H1 (cell line): Measurements from ENCODE around the gene WBP1L. TPM values are rescaled to one million over a fixed set of nuclear protein-coding genes. Genes with fewer than 3 reads are reported as not detected.

Experiments
- HDAC6 ChIP-seq: IDR thresholded peaks from one replicate; pipeline ENCODE4 v1.7.1; 2012; ENCODE audit warnings: low read depth, mild to moderate bottlenecking, inconsistent platforms, low read length, moderate library complexity
- JUN ChIP-seq: IDR thresholded peaks from 2 replicates; pipeline ENCODE4 v1.6.1; 2011; ENCODE audit warnings: low read depth, mild to moderate bottlenecking, improper control_type of control experiment, low read length
- KDM1A ChIP-seq: fragments of 200-600, 300-600 bp; sonication (generic); IDR thresholded peaks from 2 replicates; pipeline ENCODE4 v1.7.1; 2016; ENCODE audit warnings: mild to moderate bottlenecking, low read length, borderline replicate concordance
- TCF12 ChIP-seq: IDR thresholded peaks from 2 replicates; pipeline ENCODE4 v1.6.1; 2011; ENCODE audit warnings: low read depth, mild to moderate bottlenecking, low read length
- TEAD4 ChIP-seq: IDR thresholded peaks from 2 replicates; pipeline ENCODE4 v1.6.1; 2012; ENCODE audit warnings: low read depth, low read length, inconsistent platforms, mixed read lengths
- polyA plus RNA-seq, 7 experiments: library from polyadenylated mRNA; depleted of rRNA in 3 of 7; stranded (reverse) in 5 of 7; unstranded in 2 of 7; fragments of >200 nt in 5 of 7; fragments of 200-250 nt in 2 of 7; gene quantifications; 1 replicate in 5 of 7; 2 replicates in 1 of 7; 4 replicates in 1 of 7; pipeline versions ENCODE4 v1.2.1 to v1.2.3, GENCODE V29; 2011 to 2013; ENCODE audit warnings: missing spikeins in 2 of 7, mixed read lengths in 2 of 7
- total RNA-seq: library from RNA; stranded (reverse); fragmentation: NEBNext Ultra II Directional; extraction: Animal tissue kit (Norgen Biotek cat#: 25700); gene quantifications from 2 replicates; pipeline ENCODE4 v1.2.1, GENCODE V29; 2021

WBP1L gene
- total and polyA plus RNA-seq, 2 of the 8 experiments (the other 6 are each of a cell fraction or from before 2014, with no cell fraction given) = 26.6 to 29.9 TPM

- TF ChIP-seq TEAD4 (no peak), JUN (no peak), HDAC6 (no peak), KDM1A (no peak), TCF12 (no peak)
- TF ChIP-seq, all 59 proteins: peak for 0
These were observed 18.2 kb downstream of the WBP1L start (continued) for GRCh38 chr10:102761981-102762380.
